ENCODE data around the gene TRIP4. TPM values are rescaled to one million over a fixed set of nuclear protein-coding genes. Genes with fewer than 3 reads are reported as not detected.
A peak's percentile ranks its signal among the peaks of the same experiment; 100 is the strongest.

The TRIP4 gene
- polyA plus RNA-seq, 3 donors, result 23.0 to 40.1 (median 35.6) TPM

DNA sequence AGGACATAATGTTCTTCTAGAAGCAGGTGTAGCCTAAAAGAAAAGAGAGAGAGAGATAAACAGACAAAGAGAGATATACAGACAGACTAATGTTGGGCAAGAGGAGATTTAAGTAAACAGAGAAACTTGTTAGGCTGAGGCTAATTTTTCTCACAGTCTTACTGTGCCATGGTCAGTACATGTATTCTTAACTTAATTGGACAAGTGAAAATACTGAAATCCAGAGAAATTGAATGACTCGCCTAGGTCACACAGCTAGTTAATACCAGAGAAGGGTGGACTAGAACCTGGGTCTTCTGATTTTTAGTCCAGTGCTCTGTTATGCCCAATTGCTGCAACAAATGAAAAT, 66.0 kb downstream of the TRIP4 start:
- Histone ChIP-seq H4K20me1 (ENCODE audit: insufficient read depth, low read length) (no peaks in the 10 kb centered on the region), H3K27me3 (ENCODE audit: control insufficient read depth in 2 of 2, insufficient read depth in 2 of 2, low read length in 2 of 2) (no peaks in the 10 kb centered on the region), H3K4me3 (replicated peaks in 1 of 3; ENCODE audit: low read depth in 2 of 3, low read length in 3 of 3) (no peak overlapping the region), H3K4me1 (ENCODE audit: control insufficient read depth in 1 of 2, insufficient read depth in 2 of 2, low read length in 2 of 2) (peaks cover 35 to 41% of the 10 kb centered on the region in 2 donors), H3K4me2 (replicated peaks; ENCODE audit: extremely low read depth, low read length, poor library complexity, severe bottlenecking) (no peak overlapping the region), H3K9ac (ENCODE audit: insufficient read depth, low read length, poor library complexity, severe bottlenecking) (no peak overlapping the region), H2AFZ (ENCODE audit: insufficient read depth, low read depth, low read length, poor library complexity, severe bottlenecking) (no peak overlapping the region), H3K9me3 (replicated peaks in 1 of 2; ENCODE audit: control insufficient read depth in 1 of 2, insufficient read depth in 1 of 2, low read length in 2 of 2) (no peaks in the 10 kb centered on the region), H3K27ac (ENCODE audit: low read depth in 1 of 2, low read length in 2 of 2) (peak overlapping the region in 1 of 2 donors; percentile 72), H3K36me3 (replicated peaks in 1 of 2; ENCODE audit: control insufficient read depth in 1 of 2, insufficient read depth in 2 of 2, low read length in 2 of 2) (peaks cover 8 to 27% of the 10 kb centered on the region in 2 donors), H3K79me2 (ENCODE audit: insufficient read depth, low read length) (no peaks in the 10 kb centered on the region)
- H3K27me3 Mint-ChIP-seq (ENCODE audit: low read depth in 3 of 3), result no peaks in the 10 kb centered on the region
- H3K4me3 Mint-ChIP-seq, result no peak overlapping the region
- WGBS (ENCODE audit: insufficient coverage), result 67% methylated on average over 1 of the region's 1 CpG
- no peak for DNase-seq
- no peaks in the 10 kb centered on the region for H3K9me3 Mint-ChIP-seq
- intact Hi-C loops (cut with micrococcal nuclease), result no loop called here
- H3K36me3 Mint-ChIP-seq, result peaks cover 9 to 33% of the 10 kb centered on the region in 2 donors
- TF ChIP-seq, protein P1, sequence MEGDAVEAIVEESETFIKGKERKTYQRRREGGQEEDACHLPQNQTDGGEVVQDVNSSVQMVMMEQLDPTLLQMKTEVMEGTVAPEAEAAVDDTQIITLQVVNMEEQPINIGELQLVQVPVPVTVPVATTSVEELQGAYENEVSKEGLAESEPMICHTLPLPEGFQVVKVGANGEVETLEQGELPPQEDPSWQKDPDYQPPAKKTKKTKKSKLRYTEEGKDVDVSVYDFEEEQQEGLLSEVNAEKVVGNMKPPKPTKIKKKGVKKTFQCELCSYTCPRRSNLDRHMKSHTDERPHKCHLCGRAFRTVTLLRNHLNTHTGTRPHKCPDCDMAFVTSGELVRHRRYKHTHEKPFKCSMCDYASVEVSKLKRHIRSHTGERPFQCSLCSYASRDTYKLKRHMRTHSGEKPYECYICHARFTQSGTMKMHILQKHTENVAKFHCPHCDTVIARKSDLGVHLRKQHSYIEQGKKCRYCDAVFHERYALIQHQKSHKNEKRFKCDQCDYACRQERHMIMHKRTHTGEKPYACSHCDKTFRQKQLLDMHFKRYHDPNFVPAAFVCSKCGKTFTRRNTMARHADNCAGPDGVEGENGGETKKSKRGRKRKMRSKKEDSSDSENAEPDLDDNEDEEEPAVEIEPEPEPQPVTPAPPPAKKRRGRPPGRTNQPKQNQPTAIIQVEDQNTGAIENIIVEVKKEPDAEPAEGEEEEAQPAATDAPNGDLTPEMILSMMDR (IDR thresholded peaks at IDR 0.05), result no peak
- H3K27ac Mint-ChIP-seq, result peak overlapping the region in 2 of 7 donors; percentile 32 to 60
- peaks cover 43% of the 10 kb centered on the region for H3K4me1 Mint-ChIP-seq

DNA sequence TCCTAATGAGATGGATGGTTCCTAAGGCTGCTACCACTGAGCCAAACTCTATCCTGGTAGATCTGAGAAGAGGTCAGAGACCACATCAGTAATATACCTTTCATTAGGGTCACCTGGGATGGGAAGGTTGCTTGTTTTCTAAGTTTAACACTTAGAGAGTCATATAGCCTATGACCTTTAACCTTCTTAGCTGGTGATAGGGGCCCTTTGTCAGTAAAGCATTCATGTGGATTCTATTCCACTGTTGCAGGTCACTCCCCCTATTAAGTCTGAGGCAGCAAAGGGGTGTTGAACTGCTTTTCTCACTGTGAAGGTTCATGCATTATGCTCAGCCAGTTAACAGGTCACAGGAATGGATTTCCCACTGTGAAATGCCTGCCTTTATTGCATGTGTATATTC, 66.6 kb downstream of the TRIP4 start:
- Mint-ChIP-seq H3K36me3 (peaks cover 9 to 27% of the 10 kb centered on the region in 2 donors), H3K9me3 (no peaks in the 10 kb centered on the region), H3K27ac (no peak overlapping the region), H3K27me3 (ENCODE audit: low read depth in 3 of 3) (no peaks in the 10 kb centered on the region), H3K4me3 (no peak overlapping the region), H3K4me1 (peaks cover 46% of the 10 kb centered on the region)
- no peak overlapping the region for H3K4me3 ChIP-seq (replicated peaks in 1 of 3; ENCODE audit: low read depth in 2 of 3, low read length in 3 of 3)
- H3K36me3 ChIP-seq (replicated peaks in 1 of 2; ENCODE audit: control insufficient read depth in 1 of 2, insufficient read depth in 2 of 2, low read length in 2 of 2), result peaks cover 8 to 23% of the 10 kb centered on the region in 2 donors
- H4K20me1 ChIP-seq (ENCODE audit: insufficient read depth, low read length), result no peaks in the 10 kb centered on the region
- no peak overlapping the region for H3K4me2 ChIP-seq (replicated peaks; ENCODE audit: extremely low read depth, low read length, poor library complexity, severe bottlenecking)
- peak overlapping the region in 1 of 2 donors; percentile 72 for H3K27ac ChIP-seq (ENCODE audit: low read depth in 1 of 2, low read length in 2 of 2)
- DNase-seq, result no peak
- no peaks in the 10 kb centered on the region for H3K27me3 ChIP-seq (ENCODE audit: control insufficient read depth in 2 of 2, insufficient read depth in 2 of 2, low read length in 2 of 2)
- TF ChIP-seq, protein P1 (IDR thresholded peaks at IDR 0.05), result no peak
- H3K9ac ChIP-seq (ENCODE audit: insufficient read depth, low read length, poor library complexity, severe bottlenecking), result no peak overlapping the region
- no peaks in the 10 kb centered on the region for H3K79me2 ChIP-seq (ENCODE audit: insufficient read depth, low read length)
- intact Hi-C loops (cut with micrococcal nuclease), result no loop called here
- no peaks in the 10 kb centered on the region for H3K9me3 ChIP-seq (replicated peaks in 1 of 2; ENCODE audit: control insufficient read depth in 1 of 2, insufficient read depth in 1 of 2, low read length in 2 of 2)
- H3K4me1 ChIP-seq (ENCODE audit: control insufficient read depth in 1 of 2, insufficient read depth in 2 of 2, low read length in 2 of 2), result peaks cover 35 to 42% of the 10 kb centered on the region in 2 donors
- no peak overlapping the region for H2AFZ ChIP-seq (ENCODE audit: insufficient read depth, low read depth, low read length, poor library complexity, severe bottlenecking)

Measured in CD14-positive monocyte (primary cell).